Fibroblast of lung (primary cell): ENCODE results near the gene SELENOP. TPM values are rescaled to one million over a fixed set of nuclear protein-coding genes. Genes with fewer than 3 reads are reported as not detected.

Source experiments
- DNase-seq, 2 donors: peaks; one replicate each; pipeline versions ENCODE4 v3.0.0 to v3.0.0-alpha.2; 2010; ENCODE audit warnings: low read depth in 2 of 2
- H2AFZ ChIP-seq: 2 replicates; pipeline ENCODE4 v1.5.1; 2012; ENCODE audit warnings: low read length, control low read depth, inconsistent platforms
- H3K27ac ChIP-seq: 2 replicates; pipeline ENCODE4 v1.5.1; 2011; ENCODE audit warnings: low read length, control low read depth; ENCODE audit not compliant: insufficient read depth
- H3K27me3 ChIP-seq: 2 replicates; pipeline ENCODE4 v1.5.1; 2011; ENCODE audit warnings: mild to moderate bottlenecking, low read length; ENCODE audit not compliant: control insufficient read depth, insufficient read depth
- H3K36me3 ChIP-seq: 2 replicates; pipeline ENCODE4 v1.5.1; 2011; ENCODE audit warnings: low read length; ENCODE audit not compliant: control insufficient read depth, insufficient read depth
- H3K4me1 ChIP-seq: 2 replicates; pipeline ENCODE4 v1.5.1; 2011; ENCODE audit warnings: low read length; ENCODE audit not compliant: control insufficient read depth, insufficient read depth; ENCODE audit errors: extremely low read depth
- H3K4me2 ChIP-seq: 2 replicates; pipeline ENCODE4 v1.5.1; 2011; ENCODE audit warnings: low read length, control low read depth; ENCODE audit not compliant: insufficient read depth; ENCODE audit errors: extremely low read depth
- H3K4me3 ChIP-seq, 4 experiments: fragments of 200-600 bp in 1 of 4; sonication (generic) in 1 of 4; replicated peaks in 1 of 4; 2 replicates each; pipeline ENCODE4 v1.5.1; 2011 to 2016; ENCODE audit warnings: low read length in 4 of 4, low read depth in 3 of 4, mild to moderate bottlenecking in 3 of 4, control low read depth in 2 of 4, inconsistent platforms in 1 of 4, mixed read lengths in 1 of 4; ENCODE audit not compliant: insufficient read depth in 1 of 4; ENCODE audit errors: control extremely low read depth in 1 of 4
- H3K79me2 ChIP-seq: 2 replicates; pipeline ENCODE4 v1.5.1; 2012; ENCODE audit warnings: mild to moderate bottlenecking, low read length, inconsistent platforms; ENCODE audit not compliant: control insufficient read depth, insufficient read depth
- H3K9ac ChIP-seq: 2 replicates; pipeline ENCODE4 v1.5.1; 2011; ENCODE audit warnings: mild to moderate bottlenecking, low read length, control low read depth; ENCODE audit not compliant: insufficient read depth
- H3K9me3 ChIP-seq: 2 replicates; pipeline ENCODE4 v1.5.1; 2012; ENCODE audit warnings: low read depth, low read length; ENCODE audit not compliant: control insufficient read depth, insufficient read depth
- H4K20me1 ChIP-seq: 2 replicates; pipeline ENCODE4 v1.5.1; 2011; ENCODE audit warnings: low read length; ENCODE audit not compliant: control insufficient read depth, insufficient read depth; ENCODE audit errors: extremely low read depth
- EZH2 ChIP-seq: IDR thresholded peaks from 2 replicates; pipeline ENCODE4 v1.5.1; 2012; ENCODE audit warnings: low read length, control low read depth, mild to moderate bottlenecking; ENCODE audit errors: missing control alignments
- polyA plus RNA-seq, 2 donors: library from polyadenylated mRNA; depleted of rRNA in 1 of 2; stranded (reverse) in 1 of 2; unstranded in 1 of 2; fragments of >200 nt; gene quantifications; 2 replicates each; pipeline ENCODE4 v1.2.1, GENCODE V29; 2011 to 2012; ENCODE audit warnings: missing spikeins in 1 of 2
- total RNA-seq: library from RNA; depleted of rRNA; stranded (reverse); fragments of >200 nt; gene quantifications from 2 replicates; pipeline ENCODE4 v1.2.1, GENCODE V29; 2014
- TF ChIP-seq, protein P1 (sequence below), 2 donors: IDR thresholded peaks in 1 of 2; conservative IDR thresholded peaks in 1 of 2; 1 replicate in 1 of 2; 2 replicates in 1 of 2; pipeline ENCODE4 v1.5.1; 2011 to 2012; ENCODE audit warnings: low read length in 2 of 2, control low read depth in 1 of 2, inconsistent platforms in 1 of 2, low read depth in 1 of 2, mild to moderate bottlenecking in 1 of 2

Gene SELENOP
- total and polyA plus RNA-seq, 2 donors (not counting 1 experiment from before 2014, with no cell fraction given) = 75.2 to 677 TPM

DNA sequence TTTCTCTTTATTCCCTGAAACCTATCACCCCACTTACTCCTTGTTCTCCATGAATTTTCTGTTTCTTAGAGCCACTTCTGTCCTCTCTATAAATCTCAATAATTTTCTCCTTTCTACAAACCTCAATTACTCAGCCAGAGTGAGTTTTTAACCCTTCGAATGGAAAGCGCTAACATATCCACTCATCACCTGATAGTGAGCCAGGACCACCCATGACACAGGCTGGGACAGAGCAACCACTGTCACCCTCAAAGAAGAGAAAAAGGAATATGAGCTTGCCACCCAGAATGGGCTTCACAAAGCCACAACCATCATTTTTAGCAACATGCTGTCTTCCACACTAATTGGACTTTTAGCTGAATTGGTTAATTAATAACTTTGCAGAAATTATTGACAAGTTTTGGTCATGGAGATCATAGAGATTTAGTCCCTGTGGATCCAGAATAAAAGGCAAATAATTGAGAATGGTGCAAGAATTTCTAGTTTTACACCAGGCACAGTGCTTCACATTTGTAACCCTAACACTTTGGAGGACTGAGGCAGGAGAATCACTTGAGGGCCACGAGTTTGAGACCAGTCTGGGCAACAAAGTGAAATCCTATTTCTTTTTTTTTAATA, 32.1 kb upstream of the SELENOP start:
- no peak for DNase-seq
- Histone ChIP-seq H2AFZ (no peak overlapping the region), H3K9me3 (no peaks in the 10 kb centered on the region), H3K9ac (no peak overlapping the region), H3K4me2 (no peak overlapping the region), H3K79me2 (no peaks in the 10 kb centered on the region), H3K4me3 (no peak overlapping the region), H3K27ac (no peak overlapping the region), H3K36me3 (no peaks in the 10 kb centered on the region), H3K27me3 (no peaks in the 10 kb centered on the region), H4K20me1 (no peaks in the 10 kb centered on the region), H3K4me1 (no peaks in the 10 kb centered on the region)
- TF ChIP-seq EZH2 = no peak
- TF ChIP-seq, protein P1, sequence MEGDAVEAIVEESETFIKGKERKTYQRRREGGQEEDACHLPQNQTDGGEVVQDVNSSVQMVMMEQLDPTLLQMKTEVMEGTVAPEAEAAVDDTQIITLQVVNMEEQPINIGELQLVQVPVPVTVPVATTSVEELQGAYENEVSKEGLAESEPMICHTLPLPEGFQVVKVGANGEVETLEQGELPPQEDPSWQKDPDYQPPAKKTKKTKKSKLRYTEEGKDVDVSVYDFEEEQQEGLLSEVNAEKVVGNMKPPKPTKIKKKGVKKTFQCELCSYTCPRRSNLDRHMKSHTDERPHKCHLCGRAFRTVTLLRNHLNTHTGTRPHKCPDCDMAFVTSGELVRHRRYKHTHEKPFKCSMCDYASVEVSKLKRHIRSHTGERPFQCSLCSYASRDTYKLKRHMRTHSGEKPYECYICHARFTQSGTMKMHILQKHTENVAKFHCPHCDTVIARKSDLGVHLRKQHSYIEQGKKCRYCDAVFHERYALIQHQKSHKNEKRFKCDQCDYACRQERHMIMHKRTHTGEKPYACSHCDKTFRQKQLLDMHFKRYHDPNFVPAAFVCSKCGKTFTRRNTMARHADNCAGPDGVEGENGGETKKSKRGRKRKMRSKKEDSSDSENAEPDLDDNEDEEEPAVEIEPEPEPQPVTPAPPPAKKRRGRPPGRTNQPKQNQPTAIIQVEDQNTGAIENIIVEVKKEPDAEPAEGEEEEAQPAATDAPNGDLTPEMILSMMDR (conservative IDR thresholded peaks at IDR 0.05 in 1 of 2, IDR thresholded peaks at IDR 0.05 in 1 of 2; ENCODE audit: low read depth in 1 of 2, low read length in 2 of 2) = no peak

DNA sequence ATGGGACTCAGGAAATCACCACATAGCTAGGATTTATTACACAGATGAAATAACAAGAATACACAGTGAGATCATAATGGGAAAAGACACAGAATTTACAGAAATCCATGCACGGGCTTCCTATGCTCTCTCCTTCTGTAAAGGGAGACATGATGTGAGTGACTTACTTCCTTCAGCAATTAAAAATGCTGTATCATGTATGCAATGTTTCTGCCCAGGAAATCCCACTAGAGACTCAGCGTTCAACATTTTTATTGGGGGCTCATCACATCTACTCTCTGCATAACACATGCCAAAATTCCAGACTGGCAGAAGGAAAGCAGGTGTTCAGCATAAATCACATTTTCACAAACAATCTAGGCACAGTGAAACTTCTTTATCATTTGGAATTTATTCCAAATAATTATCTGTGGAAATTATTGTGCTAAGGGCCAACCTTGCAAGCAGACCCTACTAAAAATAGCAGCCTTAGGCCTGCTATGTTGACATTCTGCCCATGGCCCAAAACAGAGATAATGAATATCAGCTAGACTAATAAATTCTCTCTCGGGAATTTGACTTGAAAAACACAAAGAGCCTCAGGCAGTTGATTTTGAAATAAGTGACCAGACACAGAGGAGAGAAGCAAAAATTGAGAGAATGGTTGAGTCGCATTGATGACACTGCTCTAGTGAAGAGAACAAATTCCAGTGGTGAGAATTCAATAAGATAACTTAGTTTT, 31.4 kb upstream of the SELENOP start:
- Histone ChIP-seq H3K79me2 (no peaks in the 10 kb centered on the region), H2AFZ (no peak overlapping the region), H3K9me3 (no peaks in the 10 kb centered on the region), H3K36me3 (no peaks in the 10 kb centered on the region), H3K4me1 (no peaks in the 10 kb centered on the region), H3K9ac (no peak overlapping the region), H4K20me1 (no peaks in the 10 kb centered on the region), H3K27me3 (no peaks in the 10 kb centered on the region), H3K27ac (no peak overlapping the region), H3K4me2 (no peak overlapping the region), H3K4me3 (no peak overlapping the region)
- DNase-seq = no peak
- no peak for TF ChIP-seq EZH2

DNA sequence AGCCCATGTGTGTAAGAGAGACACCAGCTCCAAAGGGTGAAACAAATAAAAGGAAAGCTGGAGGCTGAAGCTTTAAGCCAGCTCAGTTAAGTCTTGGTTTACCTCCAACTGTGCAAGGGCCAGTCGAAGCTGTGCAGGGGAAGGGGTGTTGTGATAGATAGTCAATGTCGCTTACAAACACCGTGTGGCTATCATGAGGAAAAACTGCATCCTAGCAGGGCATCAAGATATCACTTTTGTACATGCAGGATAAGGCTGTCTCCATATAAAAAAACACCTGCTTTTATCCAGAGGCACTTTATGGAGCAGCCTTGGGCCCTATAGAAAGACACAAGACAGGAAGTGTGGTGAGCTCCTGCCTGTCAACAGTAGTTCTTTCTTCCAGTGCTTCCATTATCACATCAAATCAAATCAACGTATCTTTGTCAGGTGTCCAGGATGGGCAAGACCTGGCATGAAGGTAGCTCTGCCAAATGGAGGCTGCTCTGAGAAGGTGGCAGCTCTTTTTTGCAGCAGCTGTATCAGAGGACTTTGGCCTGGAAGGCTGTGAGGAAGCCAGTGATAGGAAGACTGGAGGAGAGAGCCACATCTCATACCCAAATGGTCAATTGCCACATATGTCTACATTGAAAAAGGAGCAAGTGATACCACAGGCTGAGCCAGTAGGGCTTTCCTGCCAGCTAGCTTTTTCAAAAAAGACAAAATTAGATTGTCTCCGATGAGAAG, 29.3 kb upstream of the SELENOP start:
- Histone ChIP-seq H3K9ac (no peak overlapping the region), H3K4me2 (no peak overlapping the region), H3K4me3 (no peak overlapping the region), H4K20me1 (no peaks in the 10 kb centered on the region), H3K36me3 (no peaks in the 10 kb centered on the region), H3K4me1 (no peaks in the 10 kb centered on the region), H3K79me2 (no peaks in the 10 kb centered on the region), H2AFZ (no peak overlapping the region), H3K9me3 (no peaks in the 10 kb centered on the region), H3K27me3 (no peaks in the 10 kb centered on the region), H3K27ac (no peak overlapping the region)
- TF ChIP-seq, protein P1 (conservative IDR thresholded peaks at IDR 0.05 in 1 of 2, IDR thresholded peaks at IDR 0.05 in 1 of 2; ENCODE audit: low read depth in 1 of 2, low read length in 2 of 2) = no peak
- TF ChIP-seq EZH2 = no peak
- no peak for DNase-seq
